HG03342 (cell line): Measurements from ENCODE around the gene FAR1.

Source experiments
- ATAC-seq: cut with Tn5 transposase; IDR thresholded peaks from one replicate; pipeline ENCODE4 v1.9.1; 2021; ENCODE audit warnings: mild to moderate bottlenecking, moderate library complexity; ENCODE audit not compliant: unreplicated experiment

FAR1 gene

GRCh38 chr11:13669544-13670488 lies 1.3 kb downstream of the FAR1 start:
- no peak for ATAC-seq

- no peak for ATAC-seq
Observed at GRCh38 chr11:13672576-13673210, 4.2 kb downstream of the FAR1 start.

- no peak for ATAC-seq
Observed at GRCh38 chr11:13674799-13675509, 6.5 kb downstream of the FAR1 start.

- ATAC-seq = no peak
Observed at GRCh38 chr11:13676576-13676975, 8.1 kb downstream of the FAR1 start.

- no peak for ATAC-seq
Observed at GRCh38 chr11:13679768-13680167, 11.3 kb downstream of the FAR1 start.

- peak; percentile 80 for ATAC-seq
Observed at GRCh38 chr11:13680501-13681264, 12.2 kb downstream of the FAR1 start.

- no peak for ATAC-seq
Observed at GRCh38 chr11:13681446-13681845, 13.0 kb downstream of the FAR1 start.

GRCh38 chr11:13682212-13682611 lies 13.7 kb downstream of the FAR1 start:
- ATAC-seq = no peak

- ATAC-seq = no peak
Observed at GRCh38 chr11:13685461-13686108, 17.1 kb downstream of the FAR1 start.

- no peak for ATAC-seq
Observed at GRCh38 chr11:13686776-13687175, 18.3 kb downstream of the FAR1 start.

GRCh38 chr11:13687271-13687670 lies 18.8 kb downstream of the FAR1 start:
- ATAC-seq = no peak

- ATAC-seq = no peak
Observed at GRCh38 chr11:13691286-13691899, 22.9 kb downstream of the FAR1 start.

- no peak for ATAC-seq
Observed at GRCh38 chr11:13692172-13692571, 23.7 kb downstream of the FAR1 start.

GRCh38 chr11:13694115-13694514 lies 25.6 kb downstream of the FAR1 start:
- no peak for ATAC-seq

- no peak for ATAC-seq
Observed at GRCh38 chr11:13695886-13696285, 27.4 kb downstream of the FAR1 start.

GRCh38 chr11:13697710-13698109 lies 29.2 kb downstream of the FAR1 start:
- no peak for ATAC-seq

GRCh38 chr11:13698132-13698531 lies 29.7 kb downstream of the FAR1 start:
- no peak for ATAC-seq

- no peak for ATAC-seq
Observed at GRCh38 chr11:13699041-13699440, 30.6 kb downstream of the FAR1 start.

- ATAC-seq = no peak
Observed at GRCh38 chr11:13699870-13700269, 31.4 kb downstream of the FAR1 start.

- ATAC-seq = no peak
Observed at GRCh38 chr11:13701506-13701905, 33.0 kb downstream of the FAR1 start.
